HL-60/S4 (cell line): Measurements from ENCODE around the gene ZIC4.

ENCODE experiments used
- in situ Hi-C: fragments of 300-500 bp; cut with MboI; formaldehyde crosslinking; loops from 2 replicates; pipeline ENCODE4 v1.14.3; 2022; ENCODE audit warnings: low sequenced_read_pairs

Gene ZIC4

GRCh38 chr3:147418371-147418781 lies 12.0 kb upstream of the ZIC4 start:
- in situ Hi-C loops: no loop called here

DNA sequence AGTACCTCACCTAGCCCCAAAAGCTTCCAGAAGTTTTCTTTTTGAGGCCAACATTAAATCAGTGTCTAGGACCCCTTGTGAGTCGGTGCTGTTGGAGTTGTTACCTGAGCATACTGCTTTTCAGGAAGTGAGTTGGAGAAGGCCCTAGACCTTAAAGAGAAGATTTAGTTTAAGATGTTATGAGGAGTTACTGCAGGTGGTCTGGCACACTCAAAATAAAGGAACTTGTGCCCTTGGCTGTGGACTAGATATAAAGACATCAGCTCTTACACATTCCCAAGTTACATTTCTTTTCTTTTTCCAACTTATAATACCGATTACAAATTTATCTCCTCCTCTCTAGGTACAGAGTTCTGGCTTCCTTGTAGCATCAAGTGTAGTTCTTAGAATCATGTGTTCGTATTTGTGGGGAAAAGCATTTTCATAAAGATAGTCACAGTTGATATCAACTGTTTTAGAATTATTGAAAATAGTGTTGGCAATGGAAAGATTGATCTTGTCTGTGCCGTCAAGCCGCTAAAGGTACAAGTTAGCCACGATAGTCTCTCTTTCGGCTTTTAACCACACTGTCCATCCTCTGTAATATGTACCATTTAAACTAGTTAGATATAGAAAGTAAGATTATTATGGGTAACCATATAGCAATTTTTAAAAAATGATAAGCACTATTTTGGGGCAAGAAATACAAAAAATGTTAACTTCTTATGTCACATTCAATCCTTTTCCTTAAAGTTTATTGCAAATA lies 11.4 kb upstream of the ZIC4 start:
- in situ Hi-C loops: no loop called here

- in situ Hi-C loops: no loop called here
Observed at GRCh38 chr3:147416931-147417330, 10.6 kb upstream of the ZIC4 start.

- in situ Hi-C loops: no loop called here
Observed at GRCh38 chr3:147415874-147416273, 9.5 kb upstream of the ZIC4 start.

GRCh38 chr3:147415286-147415685 lies 8.9 kb upstream of the ZIC4 start:
- in situ Hi-C loops: no loop called here

- in situ Hi-C loops: no loop called here
Observed at GRCh38 chr3:147414390-147415138, 8.2 kb upstream of the ZIC4 start.

- in situ Hi-C loops: no loop called here
Observed at GRCh38 chr3:147413686-147414389, 7.5 kb upstream of the ZIC4 start.

GRCh38 chr3:147412917-147413685 lies 6.8 kb upstream of the ZIC4 start:
- in situ Hi-C loops: no loop called here

GRCh38 chr3:147412261-147412916 lies 6.0 kb upstream of the ZIC4 start:
- in situ Hi-C loops: no loop called here

DNA sequence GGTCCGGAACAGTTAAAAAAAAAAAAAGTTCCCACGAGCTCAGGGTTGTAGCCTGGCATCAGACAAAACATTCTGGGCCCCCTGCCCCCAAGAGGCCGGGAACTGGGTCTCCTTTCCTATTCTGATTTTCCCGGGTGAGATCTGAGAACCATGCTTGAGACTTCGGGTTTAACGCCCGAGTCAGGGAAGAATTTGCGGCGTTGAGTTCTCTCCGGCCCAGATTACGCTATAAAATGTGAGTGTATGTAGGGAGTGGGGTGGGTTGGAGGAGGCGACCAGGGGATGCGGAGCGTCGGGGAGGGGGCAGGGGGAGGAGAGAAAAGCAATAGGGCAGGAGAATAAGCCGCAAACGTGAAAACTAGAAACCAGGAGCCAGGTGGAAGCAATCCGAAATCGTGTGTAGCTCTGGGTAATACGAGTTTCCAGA lies 5.5 kb upstream of the ZIC4 start:
- in situ Hi-C loops: no loop called here

DNA sequence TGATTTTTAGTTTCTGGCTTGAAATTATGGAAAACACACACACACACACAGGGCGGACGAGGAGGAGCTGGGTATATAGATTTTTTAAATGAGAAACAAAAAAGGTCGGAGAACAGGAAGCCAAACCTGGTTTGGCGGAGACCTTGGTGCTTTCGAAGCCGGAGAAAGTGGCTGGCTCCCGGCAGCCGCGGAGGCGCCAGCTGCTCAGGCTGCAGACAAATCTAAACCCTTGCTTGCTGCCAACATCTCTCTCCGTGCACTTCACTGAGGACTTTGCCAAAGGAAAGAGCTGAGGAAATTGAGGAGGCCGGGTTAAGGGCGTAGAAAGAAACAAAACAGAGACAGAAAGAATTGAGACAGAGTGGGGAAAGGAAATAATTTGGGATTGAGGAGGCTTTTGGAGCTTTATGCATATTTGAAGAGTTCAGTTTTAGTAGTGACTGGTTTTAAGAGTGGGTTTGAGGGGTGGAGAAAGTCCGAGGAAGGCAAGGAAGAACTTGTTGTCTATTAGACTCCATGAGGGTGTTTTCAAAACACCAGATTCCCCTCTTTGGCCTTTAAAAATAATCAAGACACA lies 5.0 kb upstream of the ZIC4 start:
- in situ Hi-C loops: no loop called here

DNA sequence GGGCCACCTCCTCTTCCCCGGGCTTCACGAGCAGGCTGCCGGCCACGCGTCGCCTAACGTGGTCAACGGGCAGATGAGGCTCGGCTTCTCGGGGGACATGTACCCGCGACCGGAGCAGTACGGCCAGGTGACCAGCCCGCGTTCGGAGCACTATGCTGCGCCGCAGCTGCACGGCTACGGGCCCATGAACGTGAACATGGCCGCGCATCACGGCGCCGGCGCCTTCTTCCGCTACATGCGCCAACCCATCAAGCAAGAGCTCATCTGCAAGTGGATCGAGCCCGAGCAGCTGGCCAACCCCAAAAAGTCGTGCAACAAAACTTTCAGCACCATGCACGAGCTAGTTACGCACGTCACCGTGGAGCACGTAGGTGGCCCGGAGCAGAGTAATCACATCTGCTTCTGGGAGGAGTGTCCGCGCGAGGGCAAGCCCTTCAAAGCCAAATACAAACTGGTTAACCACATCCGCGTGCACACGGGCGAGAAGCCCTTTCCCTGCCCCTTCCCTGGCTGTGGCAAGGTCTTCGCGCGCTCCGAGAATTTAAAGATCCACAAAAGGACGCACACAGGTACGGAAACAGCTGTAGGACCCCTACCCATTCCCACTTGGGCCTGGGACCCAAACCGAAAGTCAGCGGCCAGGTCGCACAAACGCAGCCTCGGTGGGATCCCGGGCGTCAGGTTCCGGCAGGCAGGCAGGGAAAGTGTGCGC lies 4.3 kb upstream of the ZIC4 start:
- in situ Hi-C loops: no loop called here

DNA sequence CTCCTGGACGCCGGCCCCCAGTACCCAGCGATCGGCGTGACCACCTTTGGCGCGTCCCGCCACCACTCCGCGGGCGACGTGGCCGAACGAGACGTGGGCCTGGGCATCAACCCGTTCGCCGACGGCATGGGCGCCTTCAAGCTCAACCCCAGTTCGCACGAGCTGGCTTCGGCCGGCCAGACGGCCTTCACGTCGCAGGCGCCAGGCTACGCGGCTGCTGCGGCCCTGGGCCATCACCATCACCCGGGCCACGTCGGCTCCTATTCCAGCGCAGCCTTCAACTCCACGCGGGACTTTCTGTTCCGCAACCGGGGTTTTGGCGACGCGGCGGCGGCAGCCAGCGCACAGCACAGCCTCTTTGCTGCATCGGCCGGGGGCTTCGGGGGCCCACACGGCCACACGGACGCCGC lies 3.8 kb upstream of the ZIC4 start:
- in situ Hi-C loops: no loop called here

GRCh38 chr3:147409143-147410115 lies 3.1 kb upstream of the ZIC4 start, which contains the start of gene ZIC1:
Gene ZIC1, plus strand, starts transcription at chr3:147409365. Its CDS starts 748 bp downstream, at chr3:147410113.
- in situ Hi-C loops: no loop called here

DNA sequence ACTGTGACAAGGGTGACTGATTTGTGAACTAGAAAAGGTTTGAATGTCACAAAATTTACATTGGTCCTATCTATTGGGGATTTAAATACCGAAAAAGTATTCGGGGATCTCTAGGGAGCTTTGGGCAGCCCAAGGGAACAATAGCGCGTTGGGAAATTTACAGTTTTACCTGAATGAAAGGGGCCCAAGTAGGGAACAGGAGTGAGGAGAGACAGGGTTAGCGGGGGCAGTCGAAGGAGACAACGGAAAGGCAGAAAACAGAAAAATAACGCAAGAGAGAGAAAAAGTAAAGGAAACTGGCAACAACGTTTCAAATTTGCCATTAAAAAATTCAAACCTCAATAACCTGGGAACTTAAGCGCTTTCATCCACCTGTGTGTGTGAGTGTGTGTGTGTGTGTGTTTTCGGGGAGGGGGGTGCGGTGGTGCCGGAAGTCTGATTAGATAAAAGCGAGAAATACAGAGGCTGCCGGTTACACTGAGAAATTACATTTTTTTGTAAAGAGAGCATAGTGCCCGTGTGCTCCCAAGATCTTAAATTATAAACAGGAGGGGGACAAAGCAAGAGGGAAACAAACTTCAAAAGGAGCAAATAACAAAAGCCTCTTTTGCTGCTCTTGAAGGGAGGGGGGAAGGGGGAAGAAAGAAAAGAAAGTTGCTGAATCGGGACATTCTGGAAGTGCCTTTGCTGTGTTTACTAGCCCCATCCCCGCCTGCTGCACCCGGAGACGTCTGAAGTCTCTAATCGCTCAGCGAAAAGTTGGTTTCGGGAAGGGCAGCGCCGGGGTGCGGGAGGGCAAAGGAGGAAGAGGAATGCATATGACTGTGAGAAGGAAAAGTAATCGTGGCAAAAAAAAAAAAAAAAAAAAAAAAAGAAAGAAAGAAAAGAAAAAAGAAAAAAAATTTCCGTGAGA lies 2.1 kb upstream of the ZIC4 start:
- in situ Hi-C loops: no loop called here

DNA sequence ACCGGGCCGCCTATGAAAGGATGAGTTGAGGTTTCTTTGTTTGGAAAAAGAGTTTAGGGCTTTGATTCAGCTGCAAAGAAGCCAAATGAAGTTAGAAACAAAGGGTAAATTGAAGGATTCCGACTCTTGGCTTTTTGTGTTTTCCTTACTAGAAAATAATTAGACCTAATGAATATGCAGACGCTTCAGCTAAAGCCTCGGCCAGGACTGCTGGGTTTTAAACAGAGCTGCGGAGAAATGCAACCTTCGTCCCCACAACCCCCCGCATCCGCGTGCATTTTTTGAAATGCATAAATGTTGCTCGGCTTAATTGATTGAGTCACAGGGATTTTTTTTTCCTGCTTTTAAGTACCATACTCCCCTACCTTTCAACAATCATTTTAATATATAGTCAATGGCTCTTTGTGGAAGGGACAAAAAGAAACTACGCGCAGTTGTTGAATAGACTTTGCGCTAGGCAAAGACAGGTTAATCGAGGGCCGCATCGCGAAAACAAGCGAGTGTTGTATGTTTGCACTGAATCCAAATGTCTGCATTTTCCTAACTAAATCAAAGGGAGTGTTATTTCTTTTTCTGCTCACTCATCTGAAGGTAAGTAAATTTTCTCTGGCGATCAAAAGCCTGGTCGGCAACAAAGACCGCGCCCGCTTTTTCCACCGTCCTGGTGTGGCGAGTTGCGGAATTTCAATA lies 1.3 kb upstream of the ZIC4 start:
- in situ Hi-C loops: no loop called here

- in situ Hi-C loops: no loop called here
Observed at GRCh38 chr3:147407114-147407497, 763 bp upstream of the ZIC4 start.
